Kidney capillary endothelial cell (primary cell): ENCODE measurements around the gene STRIT1.
"Not testable (repeated sequence)": the region's sequence is repeated elsewhere in the genome, so short reads cannot be mapped to it uniquely, and the experiment has no call there.

Experiments
- DNase-seq: peaks from one replicate; pipeline ENCODE4 v3.0.0-alpha.2; 2018; ENCODE audit warnings: low spot score

Gene STRIT1

GRCh38 chr3:155270485-155271342 lies 22.8 kb downstream of the STRIT1 start:
- no peak for DNase-seq

- DNase-seq: no peak
Measured at GRCh38 chr3:155270063-155270462, 23.4 kb downstream of the STRIT1 start.

GRCh38 chr3:155262855-155263254 lies 30.6 kb downstream of the STRIT1 start:
- not testable (repeated sequence) for DNase-seq

GRCh38 chr3:155262295-155262694 lies 31.2 kb downstream of the STRIT1 start:
- DNase-seq: no peak

- no peak for DNase-seq
Measured at GRCh38 chr3:155254445-155254844, 39.0 kb downstream of the STRIT1 start.

- DNase-seq: no peak
Measured at GRCh38 chr3:155252535-155252934, 40.9 kb downstream of the STRIT1 start.

- DNase-seq: no peak
Measured at GRCh38 chr3:155252021-155252420, 41.5 kb downstream of the STRIT1 start.

GRCh38 chr3:155248531-155249187 lies 44.8 kb downstream of the STRIT1 start:
- DNase-seq: no peak

- no peak for DNase-seq
Measured at GRCh38 chr3:155244699-155245098, 48.8 kb downstream of the STRIT1 start.

GRCh38 chr3:155244216-155244615 lies 49.3 kb downstream of the STRIT1 start:
- no peak for DNase-seq

- no peak for DNase-seq
Measured at GRCh38 chr3:155243512-155243921, 50.0 kb downstream of the STRIT1 start.

GRCh38 chr3:155242342-155242741 lies 51.1 kb downstream of the STRIT1 start:
- DNase-seq: no peak

GRCh38 chr3:155241579-155241978 lies 51.9 kb downstream of the STRIT1 start:
- DNase-seq: no peak
